NCI-H187 treated with DMSO at 0.1 percent for 48 hours (cell line): ENCODE measurements around the gene NPIPB12.
"Not testable (repeated sequence)": the region's sequence is repeated elsewhere in the genome, so short reads cannot be mapped to it uniquely, and the experiment has no call there.

Experiments
- DNase-seq: peaks from one replicate; lab custom pipeline; 2025; lab: John Stamatoyannopoulos, UW

NPIPB12 gene

DNA sequence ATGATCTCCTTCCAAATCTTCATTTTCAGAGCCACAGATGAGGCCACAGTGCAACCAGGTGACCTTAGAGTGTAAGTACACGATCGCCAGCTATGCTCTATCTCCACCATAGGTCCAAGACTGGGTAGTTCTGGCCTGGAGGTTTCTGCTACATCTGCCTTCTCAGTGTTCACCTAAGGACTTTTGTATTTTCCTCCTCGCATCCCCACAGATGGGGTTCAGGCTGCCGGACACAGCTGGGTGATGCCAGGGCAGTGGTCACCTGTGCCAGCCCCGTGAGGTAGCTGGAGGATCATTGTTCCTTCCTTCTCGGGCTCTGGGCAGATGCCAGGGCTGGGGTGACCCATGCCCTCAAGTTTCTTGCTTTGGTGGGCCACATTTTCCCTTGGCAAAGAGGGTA lies at the start of gene NPIPB12:
Gene NPIPB12 (minus strand): TSS at position 101 of the 400 bp plus-strand sequence.
- not testable (repeated sequence) for DNase-seq

DNA sequence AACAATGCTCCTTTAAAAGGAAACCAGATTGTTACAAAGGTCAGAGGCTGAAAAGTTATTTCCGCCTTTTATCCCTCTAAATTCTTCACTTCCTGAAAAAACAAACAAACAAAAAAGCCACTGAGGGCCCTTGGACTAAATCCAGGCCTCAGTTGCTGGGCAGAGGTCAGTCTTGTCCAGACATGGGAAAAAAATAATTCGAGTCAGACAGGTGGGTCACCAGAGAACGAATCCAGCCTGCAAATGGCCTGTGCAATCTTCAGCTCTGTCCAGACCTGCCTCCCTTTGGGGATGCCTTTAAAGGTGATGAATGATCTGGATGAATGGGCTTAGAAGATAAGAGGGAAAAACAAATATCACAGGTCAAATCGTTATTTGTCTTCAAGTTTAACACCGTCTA lies 15.3 kb upstream of the NPIPB12 start:
- DNase-seq, result not testable (repeated sequence)

DNA sequence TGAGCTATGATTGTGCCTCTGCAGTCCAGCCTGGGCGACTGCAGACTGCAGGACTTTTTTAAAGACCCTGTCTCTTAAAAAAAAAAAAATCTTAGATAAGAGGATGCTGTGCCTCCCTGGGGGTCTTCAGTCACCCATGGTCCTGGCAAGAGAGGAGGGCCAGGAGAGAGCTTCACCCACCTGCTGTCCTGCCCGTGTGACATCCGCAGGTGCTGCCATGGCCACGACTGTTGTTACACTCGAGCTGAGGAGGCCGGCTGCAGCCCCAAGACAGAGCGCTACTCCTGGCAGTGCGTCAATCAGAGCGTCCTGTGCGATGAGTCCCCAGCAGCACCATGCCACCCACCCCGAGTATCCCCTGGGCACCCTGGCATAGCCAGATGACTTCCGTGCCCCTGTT lies 23.9 kb downstream of the NPIPB12 start:
- DNase-seq, result not testable (repeated sequence)

DNA sequence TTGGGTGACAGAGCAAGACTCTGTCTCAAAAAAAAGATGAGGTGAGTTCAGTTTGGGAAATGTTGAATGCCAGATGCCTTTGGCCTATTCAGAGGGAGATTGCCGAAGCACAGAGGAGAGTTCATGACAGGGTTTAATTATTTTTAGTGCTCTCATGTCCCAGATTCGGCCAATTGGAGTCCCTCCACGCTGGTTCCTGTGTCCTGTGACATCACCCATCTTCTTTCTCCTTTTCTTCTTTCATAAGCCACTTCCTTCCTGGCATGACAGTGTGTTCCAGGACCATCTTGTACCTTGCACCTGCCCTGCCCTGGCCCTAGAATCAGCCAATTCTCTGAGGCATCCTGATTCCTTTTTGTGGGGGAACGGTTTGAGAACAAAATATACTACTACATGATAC lies 34.1 kb downstream of the NPIPB12 start:
- DNase-seq, result not testable (repeated sequence)

DNA sequence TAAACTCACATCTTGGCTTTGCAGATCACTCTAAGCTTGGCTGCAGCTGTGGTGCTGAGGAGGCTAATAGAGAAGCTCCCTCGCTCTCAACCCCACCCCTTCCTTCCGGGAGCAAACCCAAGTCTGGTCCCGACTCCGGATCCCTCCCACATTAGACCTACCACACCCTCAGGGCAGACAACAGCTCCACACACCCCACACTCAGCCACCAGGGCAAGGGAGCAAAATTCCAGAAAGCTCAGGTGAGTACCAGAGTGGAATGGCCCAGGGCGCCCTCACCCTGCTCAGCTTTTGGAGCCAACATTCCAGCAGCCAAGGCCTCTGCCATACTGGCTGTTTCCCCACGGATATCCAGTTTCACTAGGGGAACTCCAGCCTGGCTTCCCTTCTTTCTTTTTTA lies 36.5 kb downstream of the NPIPB12 start:
- not testable (repeated sequence) for DNase-seq

DNA sequence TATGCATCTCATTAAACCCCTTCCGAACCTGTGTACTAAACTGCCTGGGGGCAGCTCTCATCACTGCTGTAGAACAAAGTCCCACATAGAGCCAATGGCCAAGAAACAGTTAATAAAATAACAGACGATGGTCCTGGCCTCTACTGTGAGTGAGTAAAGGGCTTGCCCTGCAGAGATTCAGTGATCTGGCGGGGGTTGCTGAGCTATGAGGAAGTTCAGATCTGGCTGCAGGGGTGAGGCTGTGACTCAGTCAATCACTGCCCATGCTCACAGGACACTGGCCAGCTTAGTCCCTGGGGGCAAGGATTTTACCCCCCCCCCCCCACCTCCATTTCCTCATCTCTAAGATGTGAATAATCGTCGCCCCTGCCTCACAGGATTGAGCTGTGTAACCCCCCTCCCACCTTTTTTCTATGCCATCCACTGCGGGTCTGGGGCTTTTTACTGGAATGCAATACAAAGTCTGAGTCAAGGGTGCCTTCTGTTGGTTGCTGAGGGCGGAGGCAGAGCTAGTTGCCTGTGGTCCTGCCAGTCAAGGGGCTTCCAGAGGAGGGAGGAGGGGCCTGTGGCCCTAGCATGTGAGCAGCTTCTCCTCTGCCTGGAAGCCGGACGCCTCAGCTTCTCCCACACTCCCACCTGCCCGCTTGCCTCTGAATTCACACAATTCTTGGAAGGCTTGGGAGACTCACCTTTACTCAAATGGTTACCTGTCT lies 38.4 kb downstream of the NPIPB12 start:
- not testable (repeated sequence) for DNase-seq

DNA sequence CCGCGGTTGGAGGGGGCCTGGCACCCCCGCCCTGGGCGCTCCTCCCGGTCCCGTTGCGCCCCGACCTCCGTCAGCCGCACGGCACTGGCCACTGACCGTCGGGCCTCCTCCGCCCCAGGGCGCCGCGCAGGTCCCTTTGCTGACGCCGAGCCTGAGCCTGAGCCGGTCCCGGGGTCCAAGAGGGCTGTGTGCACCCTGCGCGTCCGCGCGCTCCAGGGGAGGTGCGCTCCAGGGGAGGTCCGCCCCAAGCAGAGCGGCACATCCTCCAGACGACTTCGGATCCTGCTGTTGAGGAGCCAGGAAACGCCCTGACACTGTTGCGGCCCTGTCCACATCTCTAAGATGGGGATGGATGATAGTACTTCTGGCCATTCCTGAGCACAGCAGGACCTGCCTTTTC lies 39.3 kb downstream of the NPIPB12 start:
- not testable (repeated sequence) for DNase-seq

DNA sequence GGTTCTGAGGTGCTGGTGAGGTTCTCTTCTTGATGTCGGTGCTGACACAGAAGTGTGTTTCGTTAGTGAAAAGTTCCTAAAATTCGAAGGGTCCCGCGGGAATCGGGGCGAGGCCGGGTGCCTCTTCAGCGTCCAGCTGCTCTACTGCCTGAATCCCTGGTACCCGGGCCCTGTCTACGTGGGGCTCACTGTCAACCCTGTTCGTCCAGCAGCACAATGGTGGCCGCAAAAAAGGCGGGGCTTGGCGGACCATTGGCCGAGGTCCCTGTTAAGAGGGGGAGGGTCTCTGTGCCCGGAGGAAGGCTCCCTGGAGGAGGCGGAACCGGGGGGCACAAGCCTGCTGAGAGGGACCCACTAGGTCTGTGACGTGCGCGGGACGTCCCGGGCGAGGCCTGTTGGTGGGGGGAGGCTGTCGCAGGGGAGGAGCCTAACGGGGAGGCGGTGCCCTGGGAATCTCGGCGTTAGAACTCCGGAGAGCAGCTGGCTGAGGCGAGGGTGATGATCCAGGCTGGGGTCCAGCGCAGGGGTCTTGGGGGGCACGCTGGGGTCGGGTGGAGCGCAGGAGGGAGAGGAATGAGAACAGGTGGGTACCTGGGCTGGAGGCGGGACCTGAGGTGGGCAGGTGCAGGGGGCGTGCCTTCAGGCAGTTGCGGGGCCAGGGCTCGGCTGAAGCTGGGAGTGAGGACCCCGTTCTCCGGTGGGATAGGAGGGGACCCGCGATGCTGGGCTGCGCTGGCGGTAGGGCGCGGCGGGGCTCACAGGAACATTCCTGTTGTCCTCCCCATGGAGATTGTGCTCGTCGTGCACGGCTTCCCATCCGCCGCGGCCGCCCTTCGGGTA lies 40.0 kb downstream of the NPIPB12 start:
- DNase-seq, result not testable (repeated sequence)

DNA sequence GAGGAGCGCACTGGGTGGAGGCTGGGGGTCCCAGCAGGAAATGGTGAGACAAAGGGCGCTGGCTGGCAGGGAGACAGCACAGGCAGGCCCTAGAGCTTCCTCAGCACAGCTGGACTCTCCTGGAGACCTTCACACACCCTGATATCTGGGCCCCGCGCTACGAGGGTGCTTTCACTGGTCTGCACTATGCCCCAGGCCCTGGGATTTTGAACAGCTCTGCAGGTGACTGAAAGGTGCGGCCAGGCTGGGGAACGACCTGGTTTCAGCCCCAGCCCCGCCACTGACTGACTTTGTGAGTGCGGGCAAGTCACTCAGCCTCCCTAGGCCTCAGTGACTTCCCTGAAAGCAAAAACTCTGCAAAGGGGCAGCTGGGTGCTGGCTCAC lies 45.6 kb downstream of the NPIPB12 start:
- not testable (repeated sequence) for DNase-seq

DNA sequence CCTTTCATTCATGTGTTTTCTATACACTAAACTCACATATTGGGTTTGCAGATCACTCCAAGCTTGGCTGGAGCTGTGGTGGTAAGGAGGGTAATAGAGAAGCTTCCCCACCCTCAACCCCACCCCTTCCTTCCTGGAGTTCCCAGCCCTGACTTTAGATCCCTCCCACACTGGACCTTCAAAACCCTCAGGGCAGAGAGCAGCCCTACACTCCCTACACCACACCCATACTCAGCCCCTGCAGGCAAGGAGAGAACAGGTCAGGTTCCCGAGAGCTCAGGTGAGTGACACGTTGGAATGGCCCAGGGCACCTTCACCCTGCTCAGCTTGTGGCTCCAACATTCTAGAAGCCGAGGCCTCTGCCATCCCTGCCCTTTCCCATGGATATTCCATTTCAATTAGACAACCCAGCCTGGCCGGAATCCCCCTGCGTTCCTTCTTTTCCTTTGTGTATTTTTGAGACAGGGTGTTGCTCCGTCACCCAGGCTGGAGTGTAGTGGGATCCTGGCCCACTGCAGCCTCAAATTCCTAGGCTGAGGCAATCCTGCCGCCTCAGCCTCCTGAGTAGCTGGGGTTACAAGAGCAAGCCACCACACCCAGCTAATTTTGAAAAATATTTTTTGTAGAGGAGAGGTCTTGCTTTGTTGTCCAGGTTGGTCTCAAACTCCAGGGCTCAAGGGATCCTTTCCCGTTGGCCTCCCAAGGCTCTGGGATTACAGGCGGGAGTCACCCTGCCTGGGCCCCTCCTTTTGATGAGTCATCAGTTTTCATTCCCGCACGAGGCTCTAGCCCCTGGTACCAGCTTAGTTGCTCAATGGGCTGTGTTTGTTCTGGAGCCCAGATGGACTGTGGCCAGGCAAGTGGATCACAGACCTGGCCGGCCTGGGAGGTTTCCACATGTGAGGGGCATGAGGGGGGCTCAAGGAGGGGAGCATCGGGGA lies 46.2 kb downstream of the NPIPB12 start, which contains the start of gene SULT1A4:
Gene SULT1A4 (plus strand): TSS at position 208 of the 941 bp plus-strand sequence. CDS start 1,473 bp downstream, outside the sequence.
- DNase-seq, result not testable (repeated sequence)

DNA sequence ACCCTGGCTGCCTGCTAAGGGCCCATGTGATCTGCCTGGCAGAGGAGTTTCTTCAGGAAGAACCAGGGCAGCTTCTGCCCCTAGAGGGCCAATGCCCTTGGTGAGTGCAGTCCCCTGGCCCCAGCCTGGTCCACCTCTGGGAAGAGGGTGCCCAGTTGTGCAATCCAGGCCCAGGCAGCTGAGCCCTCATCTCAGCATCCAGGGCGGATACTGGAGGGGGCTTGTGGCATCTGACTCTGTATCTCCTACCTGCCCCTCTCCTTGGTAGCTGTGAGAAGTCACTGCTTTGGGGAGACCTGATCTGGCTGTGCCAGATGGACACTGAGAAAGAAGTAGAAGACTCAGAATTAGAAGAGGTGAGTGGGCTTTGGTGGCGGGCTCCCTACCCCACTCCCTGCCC lies 48.5 kb downstream of the NPIPB12 start:
- DNase-seq, result not testable (repeated sequence)

DNA sequence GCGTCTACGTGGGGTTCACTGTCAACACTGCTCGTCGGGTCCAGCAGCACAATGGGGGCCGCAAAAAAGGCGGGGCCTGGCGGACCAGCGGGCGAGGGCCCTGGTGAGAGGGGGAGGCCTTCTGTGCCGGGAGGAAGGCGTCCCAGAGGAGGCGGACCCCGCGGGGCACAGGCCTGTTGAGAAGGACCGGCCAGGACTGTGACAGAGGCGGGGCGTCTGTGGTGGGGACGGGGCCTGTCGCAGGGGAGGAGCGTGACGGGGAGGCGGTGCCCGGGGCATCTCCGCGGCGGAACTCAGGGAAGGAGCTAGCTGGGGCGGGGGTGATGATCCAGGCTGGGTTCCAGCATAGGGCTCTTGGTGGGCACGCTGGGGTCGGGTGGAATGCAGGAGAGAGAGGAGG lies 51.4 kb downstream of the NPIPB12 start:
- not testable (repeated sequence) for DNase-seq

DNA sequence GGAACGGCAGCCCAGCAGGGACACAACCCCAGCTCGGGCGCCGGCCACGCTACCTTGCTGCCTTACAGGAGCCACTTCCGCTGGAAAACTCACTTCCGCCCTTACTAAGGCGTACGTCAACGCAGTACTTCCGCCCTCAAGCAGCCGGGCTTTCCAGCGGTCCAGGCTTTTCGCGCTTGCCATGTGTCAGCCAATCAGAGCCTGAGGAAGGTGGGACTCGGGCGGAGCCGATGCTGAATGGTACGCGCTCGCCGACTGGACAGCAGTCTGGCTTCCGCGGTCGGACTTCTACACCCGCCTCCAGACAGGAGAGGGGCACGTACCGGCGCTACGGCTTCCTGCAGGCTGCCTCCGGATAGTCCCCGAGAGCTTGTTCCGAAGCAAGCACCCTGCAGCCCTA lies 51.9 kb downstream of the NPIPB12 start, which contains the start of the genes BOLA2 and SLX1B:
Gene BOLA2 (minus strand): TSS at position 83 of the 400 bp plus-strand sequence. CDS start 98 bp downstream, outside the sequence.
Gene SLX1B (plus strand): TSS at position 265 of the 400 bp plus-strand sequence.
- not testable (repeated sequence) for DNase-seq

DNA sequence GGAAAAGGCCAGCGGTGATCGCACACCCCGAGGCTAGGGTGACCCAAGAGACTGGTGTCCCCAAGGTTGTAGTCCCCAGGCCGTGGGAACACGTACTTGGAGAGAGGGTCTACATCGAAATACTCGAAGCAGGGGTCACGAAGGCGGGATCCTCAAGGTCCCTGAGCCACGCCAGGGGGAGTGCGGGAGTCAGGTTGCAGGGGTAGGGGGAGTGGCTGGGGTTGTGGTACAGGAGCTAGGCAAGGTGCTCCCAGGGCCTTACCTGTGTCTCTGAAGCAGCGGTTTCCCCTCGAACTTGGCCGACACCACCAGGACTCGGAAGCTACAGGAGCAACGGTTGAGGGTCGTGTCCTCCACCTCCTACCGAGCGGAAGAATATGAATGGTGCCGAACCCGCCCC lies 52.5 kb downstream of the NPIPB12 start:
- not testable (repeated sequence) for DNase-seq
